HL-60 (cell line): ENCODE data around the gene VILL.

Experiments used
- DNase-seq, 2 experiments: peaks; one replicate each; pipeline ENCODE4 v3.0.0-alpha.2; 2010 to 2020; ENCODE audit warnings: low read depth in 1 of 2, low spot score in 1 of 2
- H3K27ac ChIP-seq: fragments of 250-450 bp; sonication (Bioruptor Pico); replicated peaks from 2 replicates; pipeline ENCODE4 v1.5.1; 2020; ENCODE audit warnings: mild to moderate bottlenecking, moderate library complexity
- H3K27me3 ChIP-seq: fragments of 250-450 bp; sonication (Bioruptor Pico); 2 replicates; pipeline ENCODE4 v1.5.1; 2021; ENCODE audit warnings: mild to moderate bottlenecking, moderate library complexity; ENCODE audit not compliant: insufficient read depth, poor library complexity, severe bottlenecking
- H3K4me3 ChIP-seq: replicated peaks from 2 replicates; pipeline ENCODE4 v1.5.1; 2011; ENCODE audit warnings: mild to moderate bottlenecking, control low read depth, low read length; ENCODE audit not compliant: insufficient read depth
- GABPA ChIP-seq: IDR thresholded peaks from 2 replicates; pipeline ENCODE4 v1.6.1; 2012; ENCODE audit warnings: low read depth
- POLR2AphosphoS5 ChIP-seq: IDR thresholded peaks from 2 replicates; pipeline ENCODE4 v1.6.1; 2012; ENCODE audit warnings: low read depth
- SPI1 ChIP-seq: IDR thresholded peaks from 2 replicates; pipeline ENCODE4 v1.6.1; 2012; ENCODE audit warnings: low read depth, mild to moderate bottlenecking, borderline replicate concordance
- TF ChIP-seq, protein P1 (sequence below): IDR thresholded peaks from 2 replicates; pipeline ENCODE4 v1.6.1; 2012; ENCODE audit warnings: low read depth; ENCODE audit not compliant: insufficient replicate concordance
- TF ChIP-seq, protein P2 (sequence below): IDR thresholded peaks from one replicate; pipeline ENCODE4 v1.5.1; 2011; ENCODE audit warnings: low read length, control low read depth, inconsistent platforms; ENCODE audit not compliant: insufficient read depth

The VILL gene

GRCh38 chr3:38027466-38028465 lies 37.2 kb downstream of the VILL start:
- peaks cover 31% of the 10 kb centered on the region for H3K27me3 ChIP-seq
- H3K27ac ChIP-seq: no peak overlapping the region
- H3K4me3 ChIP-seq: no peak overlapping the region
- TF ChIP-seq, protein P1, sequence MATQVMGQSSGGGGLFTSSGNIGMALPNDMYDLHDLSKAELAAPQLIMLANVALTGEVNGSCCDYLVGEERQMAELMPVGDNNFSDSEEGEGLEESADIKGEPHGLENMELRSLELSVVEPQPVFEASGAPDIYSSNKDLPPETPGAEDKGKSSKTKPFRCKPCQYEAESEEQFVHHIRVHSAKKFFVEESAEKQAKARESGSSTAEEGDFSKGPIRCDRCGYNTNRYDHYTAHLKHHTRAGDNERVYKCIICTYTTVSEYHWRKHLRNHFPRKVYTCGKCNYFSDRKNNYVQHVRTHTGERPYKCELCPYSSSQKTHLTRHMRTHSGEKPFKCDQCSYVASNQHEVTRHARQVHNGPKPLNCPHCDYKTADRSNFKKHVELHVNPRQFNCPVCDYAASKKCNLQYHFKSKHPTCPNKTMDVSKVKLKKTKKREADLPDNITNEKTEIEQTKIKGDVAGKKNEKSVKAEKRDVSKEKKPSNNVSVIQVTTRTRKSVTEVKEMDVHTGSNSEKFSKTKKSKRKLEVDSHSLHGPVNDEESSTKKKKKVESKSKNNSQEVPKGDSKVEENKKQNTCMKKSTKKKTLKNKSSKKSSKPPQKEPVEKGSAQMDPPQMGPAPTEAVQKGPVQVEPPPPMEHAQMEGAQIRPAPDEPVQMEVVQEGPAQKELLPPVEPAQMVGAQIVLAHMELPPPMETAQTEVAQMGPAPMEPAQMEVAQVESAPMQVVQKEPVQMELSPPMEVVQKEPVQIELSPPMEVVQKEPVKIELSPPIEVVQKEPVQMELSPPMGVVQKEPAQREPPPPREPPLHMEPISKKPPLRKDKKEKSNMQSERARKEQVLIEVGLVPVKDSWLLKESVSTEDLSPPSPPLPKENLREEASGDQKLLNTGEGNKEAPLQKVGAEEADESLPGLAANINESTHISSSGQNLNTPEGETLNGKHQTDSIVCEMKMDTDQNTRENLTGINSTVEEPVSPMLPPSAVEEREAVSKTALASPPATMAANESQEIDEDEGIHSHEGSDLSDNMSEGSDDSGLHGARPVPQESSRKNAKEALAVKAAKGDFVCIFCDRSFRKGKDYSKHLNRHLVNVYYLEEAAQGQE: no peak
- TF ChIP-seq POLR2AphosphoS5: no peak
- TF ChIP-seq GABPA: no peak
- no peak for TF ChIP-seq SPI1
- TF ChIP-seq, protein P2, sequence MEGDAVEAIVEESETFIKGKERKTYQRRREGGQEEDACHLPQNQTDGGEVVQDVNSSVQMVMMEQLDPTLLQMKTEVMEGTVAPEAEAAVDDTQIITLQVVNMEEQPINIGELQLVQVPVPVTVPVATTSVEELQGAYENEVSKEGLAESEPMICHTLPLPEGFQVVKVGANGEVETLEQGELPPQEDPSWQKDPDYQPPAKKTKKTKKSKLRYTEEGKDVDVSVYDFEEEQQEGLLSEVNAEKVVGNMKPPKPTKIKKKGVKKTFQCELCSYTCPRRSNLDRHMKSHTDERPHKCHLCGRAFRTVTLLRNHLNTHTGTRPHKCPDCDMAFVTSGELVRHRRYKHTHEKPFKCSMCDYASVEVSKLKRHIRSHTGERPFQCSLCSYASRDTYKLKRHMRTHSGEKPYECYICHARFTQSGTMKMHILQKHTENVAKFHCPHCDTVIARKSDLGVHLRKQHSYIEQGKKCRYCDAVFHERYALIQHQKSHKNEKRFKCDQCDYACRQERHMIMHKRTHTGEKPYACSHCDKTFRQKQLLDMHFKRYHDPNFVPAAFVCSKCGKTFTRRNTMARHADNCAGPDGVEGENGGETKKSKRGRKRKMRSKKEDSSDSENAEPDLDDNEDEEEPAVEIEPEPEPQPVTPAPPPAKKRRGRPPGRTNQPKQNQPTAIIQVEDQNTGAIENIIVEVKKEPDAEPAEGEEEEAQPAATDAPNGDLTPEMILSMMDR: no peak
- no peak for DNase-seq

GRCh38 chr3:38028621-38029361 lies 38.2 kb downstream of the VILL start:
- no peak overlapping the region for H3K27ac ChIP-seq
- H3K27me3 ChIP-seq: peaks cover 34% of the 10 kb centered on the region
- H3K4me3 ChIP-seq: no peak overlapping the region
- no peak for DNase-seq
- no peak for TF ChIP-seq POLR2AphosphoS5
- TF ChIP-seq, protein P1: no peak
- no peak for TF ChIP-seq GABPA
- no peak for TF ChIP-seq SPI1
- TF ChIP-seq, protein P2: no peak

- no peak within 1 kb of the TSS for H3K27ac ChIP-seq
- H3K27me3 ChIP-seq: peaks cover 34% of the 10 kb centered on the region
- TF ChIP-seq, protein P2: no peak
- TF ChIP-seq GABPA (no peak), POLR2AphosphoS5 (no peak), SPI1 (no peak)
- TF ChIP-seq, protein P1: no peak
- no peak for DNase-seq
- H3K4me3 ChIP-seq: no peak within 1 kb of the TSS
Measured at GRCh38 chr3:38029400-38030125, 39.0 kb downstream of the VILL start, which contains the start of gene PLCD1. Gene PLCD1 (minus strand): TSS chr3:38029642. CDS start chr3:38029539, 103 bp downstream.
